Mesenchymal stem cell (in vitro differentiated cells and primary cell): Measurements from ENCODE around the gene HYAL4.

Experiments used
- DNase-seq: peaks from one replicate; pipeline ENCODE4 v3.0.0-alpha.2; 2013
- H2AFZ ChIP-seq: one replicate; pipeline ENCODE4 v1.6.1; 2013; ENCODE audit warnings: low read depth, mild to moderate bottlenecking, control low read depth, inconsistent platforms, low read length, moderate library complexity
- H2AK5ac ChIP-seq: 2 replicates; pipeline ENCODE4 v1.6.1; 2013; ENCODE audit warnings: low read length, moderate library complexity, mild to moderate bottlenecking, inconsistent platforms; ENCODE audit not compliant: severe bottlenecking
- H2BK120ac ChIP-seq: one replicate; pipeline ENCODE4 v1.6.1; 2013; ENCODE audit warnings: low read depth, mild to moderate bottlenecking, inconsistent platforms, low read length, moderate library complexity
- H2BK12ac ChIP-seq, 2 experiments: one replicate each; pipeline ENCODE4 v1.6.1; 2013; ENCODE audit warnings: inconsistent platforms in 2 of 2, low read length in 2 of 2, mild to moderate bottlenecking in 2 of 2, moderate library complexity in 2 of 2, control low read depth in 1 of 2
- H2BK15ac ChIP-seq: one replicate; pipeline ENCODE4 v1.6.1; 2013; ENCODE audit warnings: mild to moderate bottlenecking, low read depth, inconsistent platforms; ENCODE audit not compliant: poor library complexity, severe bottlenecking
- H2BK5ac ChIP-seq: 2 replicates; pipeline ENCODE4 v1.6.1; 2013; ENCODE audit warnings: low read depth, mild to moderate bottlenecking, low read length, control low read depth, inconsistent platforms; ENCODE audit not compliant: poor library complexity, severe bottlenecking
- H3K14ac ChIP-seq, 2 experiments: one replicate each; pipeline ENCODE4 v1.6.1; 2013; ENCODE audit warnings: inconsistent platforms in 2 of 2, low read length in 2 of 2, control low read depth in 1 of 2, mild to moderate bottlenecking in 1 of 2, moderate library complexity in 1 of 2
- H3K18ac ChIP-seq, 2 experiments: one replicate each; pipeline ENCODE4 v1.6.1; 2013; ENCODE audit warnings: inconsistent platforms in 2 of 2, low read length in 2 of 2, control low read depth in 1 of 2, low read depth in 1 of 2, mild to moderate bottlenecking in 1 of 2
- H3K23ac ChIP-seq, 2 experiments: one replicate each; pipeline ENCODE4 v1.6.1; 2013; ENCODE audit warnings: inconsistent platforms in 2 of 2, low read length in 2 of 2, mild to moderate bottlenecking in 2 of 2, moderate library complexity in 2 of 2, control low read depth in 1 of 2
- H3K27ac ChIP-seq: 2 replicates; pipeline ENCODE4 v1.5.1; 2013; ENCODE audit warnings: mild to moderate bottlenecking, moderate library complexity, low read length, control low read depth, inconsistent platforms; ENCODE audit not compliant: poor library complexity, severe bottlenecking
- H3K27me3 ChIP-seq, 2 experiments: 2 replicates each; pipeline versions ENCODE4 v1.6.1 to v1.7.0; 2013; ENCODE audit warnings: low read length in 2 of 2, mild to moderate bottlenecking in 2 of 2, moderate library complexity in 2 of 2, control low read depth in 1 of 2, inconsistent platforms in 1 of 2; ENCODE audit not compliant: control insufficient read depth in 1 of 2, insufficient read depth in 1 of 2
- H3K36me3 ChIP-seq, 2 experiments: 2 replicates each; pipeline versions ENCODE4 v1.6.1 to v1.7.0; 2013; ENCODE audit warnings: low read length in 2 of 2, control low read depth in 1 of 2, inconsistent platforms in 1 of 2, low read depth in 1 of 2, mild to moderate bottlenecking in 1 of 2; ENCODE audit not compliant: insufficient read depth in 2 of 2, control insufficient read depth in 1 of 2
- H3K4ac ChIP-seq, 2 experiments: one replicate each; pipeline ENCODE4 v1.6.1; 2013; ENCODE audit warnings: inconsistent platforms in 2 of 2, low read length in 2 of 2, mild to moderate bottlenecking in 2 of 2, moderate library complexity in 2 of 2, control low read depth in 1 of 2, low read depth in 1 of 2
- H3K4me1 ChIP-seq: 2 replicates; pipeline ENCODE4 v1.6.1; 2013; ENCODE audit warnings: low read depth, low read length, control low read depth; ENCODE audit not compliant: control insufficient read depth, insufficient read depth
- H3K4me2 ChIP-seq: 2 replicates; pipeline ENCODE4 v1.6.1; 2013; ENCODE audit warnings: low read length, mild to moderate bottlenecking, inconsistent platforms; ENCODE audit not compliant: poor library complexity, severe bottlenecking
- H3K4me3 ChIP-seq, 2 experiments: 2 replicates each; pipeline versions ENCODE4 v1.5.1 to v1.7.0; 2013; ENCODE audit warnings: low read length in 2 of 2, mild to moderate bottlenecking in 2 of 2, control low read depth in 1 of 2, low read depth in 1 of 2; ENCODE audit not compliant: insufficient read depth in 1 of 2
- H3K79me1 ChIP-seq: replicated peaks from 2 replicates; pipeline ENCODE4 v1.6.1; 2013; ENCODE audit warnings: mild to moderate bottlenecking, control low read depth, low read length, inconsistent platforms; ENCODE audit not compliant: poor library complexity, severe bottlenecking
- H3K9ac ChIP-seq: 2 replicates; pipeline ENCODE4 v1.7.0; 2013; ENCODE audit warnings: mild to moderate bottlenecking, low read length, moderate library complexity
- H3K9me3 ChIP-seq: 2 replicates; pipeline ENCODE4 v1.7.0; 2013; ENCODE audit warnings: mild to moderate bottlenecking, low read length; ENCODE audit not compliant: control insufficient read depth
- H4K8ac ChIP-seq: one replicate; pipeline ENCODE4 v1.6.1; 2013; ENCODE audit warnings: inconsistent platforms, mild to moderate bottlenecking, low read length, moderate library complexity
- H4K91ac ChIP-seq: one replicate; pipeline ENCODE4 v1.6.1; 2013; ENCODE audit warnings: mild to moderate bottlenecking, low read length, inconsistent platforms
- WGBS: methylation state at CpG from one replicate; pipeline ENCODE4 v1.1.7; 2013; ENCODE audit warnings: mixed read lengths; 5-methylcytosine and 5-hydroxymethylcytosine counted together

The HYAL4 gene

DNA sequence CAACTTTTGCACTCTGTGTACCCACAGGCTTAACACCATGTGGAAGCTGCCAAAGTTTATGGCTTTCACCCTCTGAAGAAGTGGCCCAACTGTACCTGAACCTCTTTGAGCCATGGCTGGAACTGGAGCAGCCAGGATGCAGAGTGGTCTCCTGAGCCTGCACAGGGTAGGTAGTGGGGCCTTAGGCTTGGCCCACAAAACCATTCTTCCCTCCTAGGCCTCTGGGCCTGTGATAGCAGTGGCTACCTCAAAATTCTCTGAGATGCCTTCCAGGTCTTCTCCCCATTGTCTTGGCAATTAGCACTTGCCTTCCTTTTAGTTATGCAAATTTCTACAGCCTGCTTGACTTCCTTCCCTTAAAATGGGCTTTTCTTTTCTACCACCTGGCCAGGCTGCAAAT is 60.7 kb downstream of the HYAL4 start:
- no peak overlapping the region for H2AFZ ChIP-seq
- no peak overlapping the region for H4K91ac ChIP-seq
- no peak overlapping the region for H3K4ac ChIP-seq
- H2BK120ac ChIP-seq = no peak overlapping the region
- no peak overlapping the region for H2BK5ac ChIP-seq
- H2BK15ac ChIP-seq = no peak overlapping the region
- H2BK12ac ChIP-seq = no peak overlapping the region
- no peaks in the 10 kb centered on the region for H3K27me3 ChIP-seq
- H3K4me1 ChIP-seq = no peaks in the 10 kb centered on the region
- no peaks in the 10 kb centered on the region for H3K9me3 ChIP-seq
- H3K4me3 ChIP-seq = no peak overlapping the region
- DNase-seq = no peak
- H3K79me1 ChIP-seq = no peaks in the 10 kb centered on the region
- no peak overlapping the region for H3K4me2 ChIP-seq
- H3K23ac ChIP-seq = peak overlapping the region in 1 of 2 experiments; percentile 69
- H4K8ac ChIP-seq = no peak overlapping the region
- no peak overlapping the region for H3K9ac ChIP-seq
- H3K27ac ChIP-seq = no peak overlapping the region
- no peak overlapping the region for H2AK5ac ChIP-seq
- no peaks in the 10 kb centered on the region for H3K36me3 ChIP-seq
- H3K14ac ChIP-seq = peak overlapping the region in 1 of 2 experiments; percentile 32
- no peak overlapping the region for H3K18ac ChIP-seq

DNA sequence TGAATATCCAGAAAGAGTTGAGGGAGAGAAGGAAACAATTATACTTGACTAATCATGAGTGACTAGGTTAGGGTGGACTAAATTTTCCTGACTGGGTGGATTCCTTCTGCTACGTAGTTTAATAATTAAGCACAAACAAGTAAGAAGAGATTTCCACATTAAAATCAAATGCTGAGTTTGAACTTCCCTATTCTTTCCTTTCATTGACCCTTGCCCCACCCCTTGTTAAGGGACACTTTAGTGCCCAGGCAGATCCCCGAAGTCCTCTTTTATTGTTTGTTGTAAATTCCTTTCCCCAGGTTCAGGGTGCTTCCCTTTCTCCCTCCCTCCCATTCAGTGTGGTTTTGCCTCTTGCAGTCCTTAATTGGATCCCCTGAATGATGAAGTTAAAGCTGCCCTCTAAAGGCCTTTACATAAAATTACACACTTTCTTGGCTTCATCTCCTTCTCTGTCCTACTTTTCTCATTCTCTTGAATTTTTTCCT is 71.3 kb downstream of the HYAL4 start:
- Histone ChIP-seq H4K91ac (no peak overlapping the region), H3K27ac (peak overlapping the region; percentile 13), H2BK120ac (no peak overlapping the region), H3K23ac (no peak overlapping the region), H3K9me3 (no peaks in the 10 kb centered on the region), H2BK12ac (no peak overlapping the region), H3K4me3 (no peak overlapping the region), H3K27me3 (no peaks in the 10 kb centered on the region), H2BK15ac (no peak overlapping the region), H2BK5ac (no peak overlapping the region), H3K4me2 (peak overlapping the region; percentile 8), H3K9ac (no peak overlapping the region), H4K8ac (no peak overlapping the region), H3K18ac (no peak overlapping the region), H3K4ac (no peak overlapping the region), H2AFZ (no peak overlapping the region), H3K36me3 (no peaks in the 10 kb centered on the region), H2AK5ac (no peak overlapping the region), H3K79me1 (no peaks in the 10 kb centered on the region), H3K4me1 (no peaks in the 10 kb centered on the region), H3K14ac (no peak overlapping the region)
- 53% methylated on average over 2 of the region's 2 CpGs for WGBS
- DNase-seq = peak; percentile 36

DNA sequence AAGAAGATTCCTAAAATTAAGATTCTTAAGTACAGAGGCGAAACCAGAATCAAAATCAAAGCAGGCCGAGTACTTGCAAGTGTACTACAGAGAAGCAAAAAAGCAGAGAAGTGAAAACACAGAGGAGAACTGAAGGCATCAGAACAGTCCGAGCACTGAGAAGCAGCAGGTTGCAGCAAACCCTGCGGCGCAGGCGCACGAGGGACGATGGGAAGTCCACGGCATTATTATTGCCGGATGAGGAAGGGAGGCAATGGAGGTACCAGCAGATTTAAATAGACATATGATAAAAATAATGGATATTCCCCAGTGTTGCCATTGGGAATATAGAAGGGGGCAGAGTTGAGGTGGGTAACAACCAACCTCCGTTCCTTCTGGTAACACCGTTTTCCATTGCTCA is 72.9 kb downstream of the HYAL4 start:
- H3K14ac ChIP-seq = no peak overlapping the region
- no peak overlapping the region for H4K8ac ChIP-seq
- H3K27ac ChIP-seq = no peak overlapping the region
- no peak overlapping the region for H2AFZ ChIP-seq
- H3K18ac ChIP-seq = no peak overlapping the region
- WGBS = 96% methylated on average over 12 of the region's 12 CpGs
- no peak overlapping the region for H2AK5ac ChIP-seq
- no peak overlapping the region for H2BK5ac ChIP-seq
- H3K4me1 ChIP-seq = no peaks in the 10 kb centered on the region
- no peaks in the 10 kb centered on the region for H3K36me3 ChIP-seq
- no peak overlapping the region for H2BK15ac ChIP-seq
- no peak overlapping the region for H2BK120ac ChIP-seq
- H3K4ac ChIP-seq = no peak overlapping the region
- no peak overlapping the region for H4K91ac ChIP-seq
- no peak overlapping the region for H3K9ac ChIP-seq
- no peaks in the 10 kb centered on the region for H3K27me3 ChIP-seq
- H3K4me3 ChIP-seq = no peak overlapping the region
- no peak for DNase-seq
- no peak overlapping the region for H3K4me2 ChIP-seq
- no peaks in the 10 kb centered on the region for H3K79me1 ChIP-seq
- no peak overlapping the region for H3K23ac ChIP-seq
- no peak overlapping the region for H2BK12ac ChIP-seq
- H3K9me3 ChIP-seq = no peaks in the 10 kb centered on the region

DNA sequence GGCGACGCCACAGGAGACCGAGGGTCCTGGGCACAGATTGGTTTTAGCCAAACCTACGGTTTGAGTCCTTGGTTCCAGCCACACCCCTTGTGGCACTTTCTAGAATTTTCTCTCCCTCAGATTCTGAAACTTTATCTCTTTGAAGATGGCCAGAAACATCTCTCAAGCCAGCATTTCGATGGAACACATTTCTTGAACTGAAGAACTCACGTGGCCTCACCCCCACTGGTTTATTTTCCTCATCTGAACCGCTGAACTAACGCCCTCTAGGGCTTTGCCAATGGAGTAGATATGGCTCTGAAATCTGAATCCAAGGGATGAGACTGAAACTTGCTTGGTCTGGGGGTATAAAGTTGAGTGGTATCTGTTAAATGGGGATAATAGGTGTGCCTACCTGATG is 73.3 kb downstream of the HYAL4 start:
- H2BK120ac ChIP-seq = no peak overlapping the region
- no peak overlapping the region for H3K27ac ChIP-seq
- H3K4me1 ChIP-seq = no peaks in the 10 kb centered on the region
- no peaks in the 10 kb centered on the region for H3K9me3 ChIP-seq
- no peak overlapping the region for H3K18ac ChIP-seq
- no peak overlapping the region for H3K9ac ChIP-seq
- H3K79me1 ChIP-seq = no peaks in the 10 kb centered on the region
- no peak overlapping the region for H3K4ac ChIP-seq
- H3K23ac ChIP-seq = no peak overlapping the region
- H4K8ac ChIP-seq = no peak overlapping the region
- H2BK12ac ChIP-seq = no peak overlapping the region
- H2BK15ac ChIP-seq = no peak overlapping the region
- H3K36me3 ChIP-seq = no peaks in the 10 kb centered on the region
- H3K27me3 ChIP-seq = no peaks in the 10 kb centered on the region
- no peak overlapping the region for H4K91ac ChIP-seq
- H2AK5ac ChIP-seq = no peak overlapping the region
- no peak overlapping the region for H3K4me3 ChIP-seq
- H3K14ac ChIP-seq = no peak overlapping the region
- H2BK5ac ChIP-seq = no peak overlapping the region
- H2AFZ ChIP-seq = no peak overlapping the region
- 86% methylated on average over 8 of the region's 8 CpGs for WGBS
- H3K4me2 ChIP-seq = no peak overlapping the region
- no peak for DNase-seq
